GM06990 (cell line): ENCODE measurements around the gene GIMD1.

Source experiments
- DNase-seq: peaks from one replicate; pipeline ENCODE4 v3.0.0-alpha.2; 2011; ENCODE audit not compliant: insufficient read length; ENCODE audit errors: extremely low read depth
- H3K27me3 ChIP-seq: replicated peaks from 2 replicates; pipeline ENCODE4 v1.6.0; 2011; ENCODE audit warnings: low read length; ENCODE audit not compliant: control insufficient read depth, insufficient read depth
- H3K36me3 ChIP-seq: 2 replicates; pipeline ENCODE4 v1.5.1; 2011; ENCODE audit warnings: low read length; ENCODE audit not compliant: control insufficient read depth, insufficient read depth
- H3K4me3 ChIP-seq: replicated peaks from 2 replicates; pipeline ENCODE4 v1.5.1; 2011; ENCODE audit warnings: low read depth, mild to moderate bottlenecking, control low read depth, low read length
- TF ChIP-seq, protein P1 (sequence below): IDR thresholded peaks from 2 replicates; pipeline ENCODE4 v1.5.1; 2011; ENCODE audit warnings: low read length, control low read depth, mild to moderate bottlenecking, inconsistent platforms; ENCODE audit not compliant: insufficient read depth, poor library complexity, severe bottlenecking

Gene GIMD1

DNA sequence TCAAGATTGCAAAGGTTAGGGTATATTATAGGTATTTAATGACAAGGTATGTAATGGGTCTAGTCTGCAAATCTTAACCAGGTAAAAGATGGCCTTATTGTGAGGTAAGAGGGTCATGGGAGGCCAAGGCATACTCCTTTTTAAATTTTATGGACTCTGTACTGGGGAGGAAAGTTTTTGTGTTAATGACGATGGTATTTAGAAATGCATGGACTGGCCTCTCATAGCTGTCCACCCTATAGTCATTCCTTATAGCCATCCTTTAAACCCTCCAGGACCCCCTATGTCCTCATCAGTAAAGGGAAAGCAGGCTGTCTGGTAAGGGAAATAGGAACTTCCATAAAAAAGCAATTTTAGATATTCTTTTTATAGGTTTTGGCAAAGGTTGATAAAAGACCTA is 50.8 kb downstream of the GIMD1 start:
- Histone ChIP-seq H3K27me3 (no peaks in the 10 kb centered on the region), H3K36me3 (no peaks in the 10 kb centered on the region; the same call in 1 of the 2 replicates), H3K4me3 (peak overlapping the region; percentile 83)
- TF ChIP-seq, protein P1, sequence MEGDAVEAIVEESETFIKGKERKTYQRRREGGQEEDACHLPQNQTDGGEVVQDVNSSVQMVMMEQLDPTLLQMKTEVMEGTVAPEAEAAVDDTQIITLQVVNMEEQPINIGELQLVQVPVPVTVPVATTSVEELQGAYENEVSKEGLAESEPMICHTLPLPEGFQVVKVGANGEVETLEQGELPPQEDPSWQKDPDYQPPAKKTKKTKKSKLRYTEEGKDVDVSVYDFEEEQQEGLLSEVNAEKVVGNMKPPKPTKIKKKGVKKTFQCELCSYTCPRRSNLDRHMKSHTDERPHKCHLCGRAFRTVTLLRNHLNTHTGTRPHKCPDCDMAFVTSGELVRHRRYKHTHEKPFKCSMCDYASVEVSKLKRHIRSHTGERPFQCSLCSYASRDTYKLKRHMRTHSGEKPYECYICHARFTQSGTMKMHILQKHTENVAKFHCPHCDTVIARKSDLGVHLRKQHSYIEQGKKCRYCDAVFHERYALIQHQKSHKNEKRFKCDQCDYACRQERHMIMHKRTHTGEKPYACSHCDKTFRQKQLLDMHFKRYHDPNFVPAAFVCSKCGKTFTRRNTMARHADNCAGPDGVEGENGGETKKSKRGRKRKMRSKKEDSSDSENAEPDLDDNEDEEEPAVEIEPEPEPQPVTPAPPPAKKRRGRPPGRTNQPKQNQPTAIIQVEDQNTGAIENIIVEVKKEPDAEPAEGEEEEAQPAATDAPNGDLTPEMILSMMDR, result no peak
- DNase-seq, result no peak

DNA sequence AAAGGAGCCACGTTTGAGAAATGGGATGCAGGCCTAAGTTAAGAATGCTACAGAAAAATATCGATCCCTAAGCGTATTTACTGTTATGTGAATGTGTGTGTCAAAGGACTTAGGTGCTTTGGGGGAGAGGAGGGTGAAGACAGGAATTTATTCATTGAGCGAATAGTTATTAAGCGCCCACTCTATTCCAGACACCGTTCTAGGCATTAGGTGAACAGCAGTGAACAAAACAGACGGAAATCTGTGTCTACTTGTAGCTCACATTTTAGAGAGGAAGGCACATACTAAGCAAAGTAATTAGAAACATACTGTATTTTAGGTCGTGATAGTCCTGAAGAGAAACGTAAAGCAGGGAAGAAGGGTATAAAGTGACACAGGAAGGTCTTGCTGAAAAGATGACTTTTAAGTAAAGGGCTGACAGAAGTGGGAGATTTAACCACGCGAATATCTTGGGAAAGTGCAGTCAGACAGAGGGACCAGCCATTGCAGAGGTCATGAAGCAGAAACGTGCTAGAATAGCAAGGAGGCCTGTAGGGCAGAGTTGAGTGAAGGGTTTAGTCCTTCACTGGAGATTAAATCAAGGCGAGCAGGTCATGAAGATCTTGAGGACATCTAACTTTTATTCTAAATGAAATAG is 51.7 kb downstream of the GIMD1 start:
- Histone ChIP-seq H3K4me3 (peak overlapping the region; percentile 83), H3K36me3 (no peaks in the 10 kb centered on the region; the same call in 1 of the 2 replicates), H3K27me3 (no peaks in the 10 kb centered on the region)
- TF ChIP-seq, protein P1, result no peak
- no peak for DNase-seq

DNA sequence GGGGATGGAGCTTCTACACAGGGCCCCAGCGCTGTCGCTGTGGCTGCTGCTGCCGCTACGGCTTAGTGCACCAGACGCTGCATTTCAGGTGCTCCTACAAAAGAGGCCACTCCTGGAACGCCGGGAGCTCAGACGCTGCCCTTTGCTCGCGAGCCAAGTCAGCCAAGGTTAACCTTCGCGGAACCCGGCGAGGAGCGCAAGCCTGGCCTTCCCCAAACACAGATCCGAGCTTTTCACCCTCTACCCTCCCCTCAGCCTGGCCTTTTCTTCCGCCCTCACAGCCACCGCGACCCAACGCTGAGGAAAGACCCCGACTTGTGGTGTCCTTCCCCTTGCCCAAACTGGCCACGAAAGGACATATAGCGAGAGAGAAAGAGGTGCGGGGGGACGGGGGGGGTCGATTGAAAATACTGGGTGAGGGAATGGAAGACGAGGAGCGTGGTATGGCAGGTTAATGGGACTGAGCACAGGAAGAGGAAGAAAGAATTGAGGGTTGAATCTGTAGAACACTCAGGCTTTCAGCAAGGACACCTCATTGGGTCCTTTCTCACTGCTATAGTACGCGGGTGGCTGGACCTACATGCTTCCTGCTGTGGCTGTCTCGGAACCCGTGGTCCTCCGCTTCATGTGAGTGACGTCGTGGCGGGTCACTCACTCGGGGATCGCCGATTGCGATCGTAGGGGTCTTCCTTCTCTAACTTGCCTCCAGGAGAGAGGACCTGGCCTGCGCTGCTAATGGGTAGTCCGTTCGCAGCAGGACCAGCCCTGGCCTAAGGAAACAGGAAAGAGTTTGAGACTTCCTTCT is 52.4 kb downstream of the GIMD1 start, which contains the start of the genes AIMP1 and TBCK:
TSS of gene AIMP1 (plus strand) at position 583 of the 805 bp plus-strand sequence. CDS start 8,460 bp downstream, outside the sequence.
TSS of gene TBCK (minus strand) at position 242 of the 805 bp plus-strand sequence. CDS start 7,249 bp downstream, outside the sequence.
- DNase-seq, result peak; percentile 89
- Histone ChIP-seq H3K4me3 (peak within 1 kb of the TSS; percentile 83), H3K36me3 (no peaks in the 10 kb centered on the region), H3K27me3 (no peaks in the 10 kb centered on the region)
- TF ChIP-seq, protein P1, result no peak

DNA sequence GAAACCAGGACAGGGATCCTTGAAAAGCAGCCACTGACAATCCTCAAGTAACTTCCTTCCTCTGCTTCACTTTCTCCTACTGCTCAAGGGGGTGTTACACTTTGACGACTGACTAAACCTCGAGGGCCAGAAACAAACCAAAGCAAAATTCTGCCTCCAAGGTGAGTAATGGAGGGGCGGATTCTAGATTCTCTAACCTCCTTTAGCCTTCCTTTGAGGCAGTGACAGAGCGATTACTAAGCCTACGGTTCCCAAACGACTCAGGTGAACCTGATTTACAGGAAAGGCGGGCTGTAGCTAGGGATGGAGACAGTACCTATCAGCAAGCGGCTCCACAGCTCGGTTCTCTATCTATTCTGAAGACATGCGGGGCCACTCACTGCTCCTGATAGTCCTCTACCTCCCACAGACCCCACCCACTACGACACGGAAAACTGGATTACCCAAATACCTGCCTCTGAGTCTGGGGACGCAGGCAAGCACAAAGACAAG is 53.1 kb downstream of the GIMD1 start:
- DNase-seq, result no peak
- no peaks in the 10 kb centered on the region for H3K36me3 ChIP-seq
- H3K27me3 ChIP-seq, result no peaks in the 10 kb centered on the region
- H3K4me3 ChIP-seq, result peak overlapping the region; percentile 83
- TF ChIP-seq, protein P1, result no peak

DNA sequence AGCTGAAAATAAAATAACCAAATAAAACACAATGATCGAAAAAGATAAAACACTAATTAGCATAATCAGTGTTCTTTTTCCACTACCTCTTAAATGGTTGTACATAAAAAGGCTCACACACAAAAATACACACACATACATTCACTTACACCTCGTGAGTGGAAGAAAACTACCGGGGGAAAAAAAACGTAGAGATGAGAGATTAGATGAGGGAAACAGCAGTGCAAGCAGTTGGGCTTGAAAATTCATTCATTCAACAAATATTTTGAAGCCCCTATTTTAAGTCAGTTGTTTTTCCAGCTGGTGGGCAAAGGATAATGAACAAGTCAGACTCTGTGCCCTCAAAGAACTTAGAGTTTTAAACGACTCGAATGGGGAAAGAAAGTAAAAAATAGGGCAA is 53.6 kb downstream of the GIMD1 start:
- TF ChIP-seq, protein P1, result no peak
- no peak for DNase-seq
- Histone ChIP-seq H3K27me3 (no peaks in the 10 kb centered on the region), H3K4me3 (peak overlapping the region; percentile 83), H3K36me3 (no peaks in the 10 kb centered on the region)
